NOMO-1 treated with DMSO at 0.1 percent for 48 hours (cell line): ENCODE measurements around the gene SYT15.
"Not testable (repeated sequence)": the region's sequence is repeated elsewhere in the genome, so short reads cannot be mapped to it uniquely, and the experiment has no call there.

Experiments
- DNase-seq: peaks from one replicate; lab custom pipeline; 2025; ENCODE audit not compliant: unreplicated experiment; lab: John Stamatoyannopoulos, UW

SYT15 gene

DNA sequence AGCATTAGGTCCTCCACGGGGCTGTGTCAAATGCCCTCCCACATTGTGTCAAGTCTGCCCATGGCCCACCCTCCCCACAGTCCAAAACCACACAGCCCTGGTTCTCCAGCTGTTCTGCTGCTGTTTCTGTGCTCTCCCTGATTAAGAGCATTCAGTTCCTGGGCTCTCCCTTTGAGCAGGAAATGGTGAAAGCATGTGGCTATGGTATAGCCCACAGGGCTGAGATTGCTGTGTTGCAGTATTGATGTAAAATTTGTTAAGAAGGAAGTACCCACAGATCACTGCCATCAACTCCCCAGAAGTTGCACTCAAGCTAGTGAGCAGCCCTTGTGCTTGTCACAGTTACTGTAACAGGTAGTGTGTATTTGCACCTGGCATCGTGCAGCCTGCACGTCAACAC, 9.3 kb downstream of the SYT15 start:
- DNase-seq = not testable (repeated sequence)

DNA sequence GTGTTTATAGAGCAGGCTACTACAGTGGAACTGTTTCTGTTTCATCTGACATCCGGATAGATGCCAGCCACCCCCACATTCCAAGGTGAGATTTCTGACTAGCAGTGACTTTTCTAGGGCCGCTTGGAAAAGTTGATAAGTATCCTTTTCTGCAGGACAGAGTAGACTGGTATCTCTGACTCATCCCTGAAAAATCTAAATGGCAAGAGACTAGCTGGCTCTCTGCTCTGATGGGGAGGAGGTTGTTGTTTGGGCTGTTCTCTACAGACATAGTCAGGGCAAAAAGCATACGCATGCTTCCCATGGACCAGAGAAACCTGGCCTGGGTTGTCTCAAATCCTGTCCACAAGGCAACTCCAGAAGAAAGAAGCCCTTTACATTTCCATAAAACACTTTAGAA, 10.7 kb downstream of the SYT15 start:
- not testable (repeated sequence) for DNase-seq

DNA sequence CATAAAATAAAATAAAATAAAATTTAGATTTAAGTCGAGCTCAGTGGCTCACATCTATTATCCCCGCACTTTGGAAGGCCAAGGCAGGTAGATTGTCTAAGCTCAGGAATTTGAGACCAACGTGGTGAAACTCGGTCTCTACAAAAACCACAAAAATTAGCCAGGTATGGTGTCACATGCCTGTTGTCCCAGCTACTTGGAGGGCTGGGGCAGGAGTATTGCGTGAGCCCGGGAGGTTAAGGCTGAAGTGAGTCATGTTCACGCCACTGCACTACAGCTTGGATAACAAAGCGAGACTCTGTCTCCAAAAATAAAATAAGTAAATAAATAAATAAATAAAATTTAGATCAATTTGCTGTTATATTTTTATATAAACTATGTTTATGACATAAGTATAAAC, 12.1 kb downstream of the SYT15 start:
- DNase-seq = not testable (repeated sequence)

DNA sequence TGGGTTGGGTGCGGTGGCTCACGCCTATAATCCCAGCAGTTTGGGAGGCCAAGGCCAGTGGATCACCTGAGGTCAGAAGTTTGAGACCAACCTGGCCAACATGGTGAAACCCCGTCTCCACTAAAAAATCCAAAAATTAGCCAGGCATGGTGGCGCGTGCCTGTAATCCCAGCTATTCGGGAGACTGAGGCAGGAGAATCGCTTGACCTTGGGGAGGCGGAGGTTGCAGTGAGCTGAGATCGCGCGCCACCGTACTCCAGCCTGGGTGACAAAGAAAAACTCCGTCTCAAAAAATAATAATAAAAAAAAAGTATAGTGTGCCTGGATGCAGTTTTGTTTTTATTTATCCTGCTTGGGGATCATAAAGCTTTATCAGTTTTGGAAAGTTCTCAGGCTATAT, 14.4 kb downstream of the SYT15 start:
- not testable (repeated sequence) for DNase-seq

DNA sequence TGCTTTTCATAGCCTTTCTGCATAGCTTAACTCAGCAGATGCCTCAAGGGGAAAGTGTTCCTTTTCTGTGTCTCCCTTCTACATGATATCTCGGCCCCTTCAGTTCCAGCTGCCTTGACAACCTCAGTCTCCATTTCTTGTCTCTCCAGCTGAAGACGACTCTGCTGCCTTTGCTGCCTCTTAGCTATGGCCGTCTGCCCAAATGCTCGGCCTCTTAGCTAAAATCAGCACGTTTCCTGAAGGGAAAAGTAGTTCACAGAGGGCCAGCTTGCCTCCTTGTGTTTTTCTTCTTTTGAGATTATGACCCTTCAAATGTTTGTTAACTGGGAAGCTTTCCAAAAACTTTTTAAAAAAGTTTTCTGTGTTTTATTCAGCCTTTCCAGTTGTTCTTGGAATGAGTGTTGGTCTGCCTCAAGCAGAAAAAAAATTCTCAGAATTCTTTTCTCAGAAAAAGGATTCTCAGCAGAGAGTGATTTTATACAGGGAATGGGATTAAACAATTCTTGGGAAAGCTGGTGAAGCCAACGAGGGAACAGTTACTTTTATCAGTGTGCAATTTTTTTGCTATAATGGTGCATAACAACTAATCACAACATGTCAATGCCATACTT, 15.6 kb downstream of the SYT15 start:
- not testable (repeated sequence) for DNase-seq

DNA sequence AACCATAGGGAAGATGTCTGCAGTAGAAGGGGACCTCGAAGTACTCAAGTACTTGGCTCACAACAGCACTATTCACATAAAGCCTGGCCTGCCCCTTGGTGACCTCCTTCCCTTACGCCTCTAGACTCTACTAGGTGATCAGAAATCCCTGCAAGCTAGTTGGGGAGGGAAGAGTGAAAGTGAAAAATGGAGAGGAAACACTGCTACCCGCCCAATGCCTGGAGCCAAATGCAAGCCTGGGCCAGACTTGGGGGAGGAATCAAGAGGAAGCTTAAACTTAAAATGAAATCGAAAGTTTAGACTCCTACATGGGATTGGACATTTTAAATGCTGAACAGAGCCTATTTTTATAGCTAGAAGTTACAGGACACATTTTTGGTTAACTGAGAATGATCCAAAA, 17.6 kb downstream of the SYT15 start:
- not testable (repeated sequence) for DNase-seq

DNA sequence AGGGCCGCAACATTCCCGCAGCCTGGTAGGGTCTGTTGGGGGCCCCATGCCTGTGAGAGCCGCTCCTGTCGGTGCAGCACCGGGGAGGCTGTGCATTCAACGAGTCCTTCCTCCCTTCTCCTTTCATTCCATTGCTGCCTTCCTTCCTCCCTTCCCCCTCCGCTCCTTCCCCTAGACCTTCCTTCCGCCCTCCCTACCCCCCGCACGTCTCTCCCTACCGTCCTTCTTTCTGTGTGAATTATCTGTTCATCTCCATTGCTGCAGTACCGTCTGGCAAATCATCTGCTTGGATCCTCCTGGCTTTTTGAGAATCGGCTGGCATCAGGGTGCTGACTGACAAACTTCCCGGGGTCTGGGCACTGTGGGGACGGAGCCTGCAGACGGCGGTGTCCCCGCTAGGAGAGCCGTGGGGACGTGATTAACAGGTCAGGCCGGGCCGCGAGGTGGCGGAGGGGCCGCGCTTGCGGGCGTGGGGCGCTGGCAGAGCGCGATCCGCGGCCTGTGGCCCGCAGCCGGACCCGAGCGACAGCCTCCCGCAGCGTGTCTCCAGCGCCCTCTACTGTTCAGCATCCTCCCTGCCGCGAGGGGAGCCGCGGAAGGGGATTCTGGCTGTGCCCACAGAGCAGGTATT, 18.8 kb downstream of the SYT15 start:
- not testable (repeated sequence) for DNase-seq

DNA sequence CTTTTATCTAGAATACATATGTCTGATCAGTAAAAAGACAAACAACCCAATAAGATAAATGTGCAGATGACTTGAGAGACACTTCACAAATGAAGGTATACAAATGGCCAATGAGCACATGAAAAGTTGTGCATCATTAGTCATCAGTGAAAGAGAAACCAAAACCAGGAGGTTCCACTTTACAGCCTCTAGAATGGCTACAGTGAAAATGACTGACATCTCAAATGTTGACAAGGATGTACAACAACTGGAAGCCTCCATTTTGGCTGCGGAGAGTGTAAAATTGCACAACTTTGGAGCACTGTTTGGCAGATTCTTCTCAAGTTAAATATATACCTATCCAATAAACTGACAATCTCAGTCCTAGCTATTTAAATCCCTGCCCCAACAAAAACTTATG, 21.6 kb downstream of the SYT15 start:
- DNase-seq = not testable (repeated sequence)

DNA sequence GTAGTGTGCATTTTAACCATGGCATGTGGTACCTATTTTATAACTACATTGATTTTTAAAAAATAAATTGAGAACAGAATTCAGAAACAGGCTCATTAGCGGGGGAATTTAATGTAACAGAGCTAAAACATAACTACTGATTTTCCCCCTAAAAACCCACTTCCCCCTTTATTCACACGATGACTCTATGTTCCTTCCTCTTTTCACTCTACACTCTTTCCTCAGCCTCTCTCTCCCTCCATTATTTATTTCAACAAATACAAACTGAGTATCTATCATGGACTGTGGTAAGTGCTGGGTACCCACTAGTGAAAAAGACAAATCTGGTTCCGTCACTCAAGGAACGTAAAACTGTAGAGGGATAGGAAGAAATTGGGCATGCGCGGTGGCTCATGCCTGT, 36.6 kb downstream of the SYT15 start:
- not testable (repeated sequence) for DNase-seq

DNA sequence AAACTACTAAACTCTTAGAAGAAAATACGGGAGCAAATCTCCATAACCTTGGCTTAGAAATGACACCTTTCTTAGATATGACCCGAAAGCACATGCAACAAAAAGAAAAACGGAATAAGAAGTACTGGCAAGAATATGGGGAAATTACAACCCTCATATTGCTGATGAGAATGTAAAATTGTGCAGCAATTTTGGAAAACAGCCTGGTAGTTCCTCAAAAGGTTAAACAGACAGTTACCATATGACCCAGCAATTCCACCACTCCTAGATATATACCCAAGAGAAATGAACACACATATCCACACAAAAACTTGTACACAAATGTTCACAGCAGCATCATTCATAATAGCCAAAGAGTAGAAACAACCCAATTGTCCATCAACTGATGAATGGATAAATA, 37.3 kb downstream of the SYT15 start:
- not testable (repeated sequence) for DNase-seq

DNA sequence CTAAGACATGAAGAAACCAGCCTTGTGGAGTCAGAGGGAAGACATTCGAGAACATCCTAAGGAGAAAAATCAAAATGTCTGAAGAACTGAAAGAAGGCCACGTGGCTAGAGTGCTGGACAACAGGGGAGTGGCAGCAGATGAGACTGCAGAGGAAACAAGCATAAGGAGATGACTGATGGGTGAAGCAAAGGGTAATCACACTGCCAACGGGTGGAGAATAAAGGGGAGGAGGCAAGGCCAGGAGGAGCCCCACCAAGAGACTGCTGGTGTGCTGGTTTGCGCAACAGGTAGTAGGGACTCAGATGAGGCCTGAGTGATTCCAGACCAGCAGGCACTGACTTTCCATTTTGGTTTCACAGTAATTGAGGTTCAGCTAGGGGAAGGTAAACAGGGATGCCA, 38.2 kb downstream of the SYT15 start:
- DNase-seq = peak; percentile 53

DNA sequence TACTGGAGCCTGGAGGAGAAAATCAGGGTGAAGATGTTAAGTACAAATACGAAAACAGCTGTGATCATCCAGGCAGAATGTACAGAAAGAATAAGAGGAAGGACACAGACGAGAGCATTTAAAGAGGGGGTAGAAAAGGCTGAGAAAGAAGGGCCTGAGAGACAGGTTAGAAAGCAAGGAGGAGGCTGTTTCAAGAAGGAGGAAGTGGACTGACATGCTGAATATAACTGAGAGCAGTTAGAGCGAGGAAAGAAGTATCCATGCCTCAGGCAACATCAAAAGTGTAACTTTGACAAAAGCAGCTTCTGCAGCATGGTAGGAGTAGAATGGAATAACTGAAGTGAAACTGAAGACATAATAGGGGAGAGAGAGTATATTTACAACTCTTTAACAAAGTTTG, 39.0 kb downstream of the SYT15 start:
- not testable (repeated sequence) for DNase-seq

DNA sequence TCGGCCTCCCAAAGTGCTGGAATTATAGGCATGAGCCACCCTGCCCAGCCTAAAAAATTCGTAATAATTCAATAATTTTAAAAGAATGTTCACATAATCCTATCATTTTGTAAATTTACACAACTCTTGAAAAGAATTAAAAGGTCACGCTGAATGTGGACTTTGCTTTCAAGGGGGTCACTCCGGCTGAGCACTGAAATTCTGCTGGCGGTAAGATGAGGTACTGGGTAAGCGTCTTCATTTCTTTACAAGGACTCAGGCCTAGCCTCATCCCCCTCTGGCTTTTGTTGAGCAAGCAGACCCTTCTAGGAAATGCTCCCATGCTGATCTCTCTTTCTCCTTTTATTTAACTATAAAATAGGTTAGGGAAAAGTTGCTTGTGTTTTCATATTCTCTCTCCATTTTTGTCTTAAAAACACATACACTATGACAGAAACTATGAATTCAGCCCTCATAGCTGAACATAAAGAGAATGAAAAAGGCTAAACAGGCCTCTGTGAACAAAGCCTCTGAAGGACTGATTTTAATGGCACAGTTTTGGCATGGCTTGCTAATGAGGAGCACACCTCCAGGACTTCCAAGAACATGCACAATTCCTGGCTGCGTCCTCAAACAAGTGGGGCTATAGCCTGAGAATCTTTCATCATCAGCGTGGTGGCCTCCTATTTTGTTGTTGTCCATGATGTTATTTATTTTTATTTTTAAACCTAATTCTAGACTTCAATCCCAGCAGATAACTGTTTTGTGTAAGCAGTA, 45.1 kb downstream of the SYT15 start:
- DNase-seq = not testable (repeated sequence)

DNA sequence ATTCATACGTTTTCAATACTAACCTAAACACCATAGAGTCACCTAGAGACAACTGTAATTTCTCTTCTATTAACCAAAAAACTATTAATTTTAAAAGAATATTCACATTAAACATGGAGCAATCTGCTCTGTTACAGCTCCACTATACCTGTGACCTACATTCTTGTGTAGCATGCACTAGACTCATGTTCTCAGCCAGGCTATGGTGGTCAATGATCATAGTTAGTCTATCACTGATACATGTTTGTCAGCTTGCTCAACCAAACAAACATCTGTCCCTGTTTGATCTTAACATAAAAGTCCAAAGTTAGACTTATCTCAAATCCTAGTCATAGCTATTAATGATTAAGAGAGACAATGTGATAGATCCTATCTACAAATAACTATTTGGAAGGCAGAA, 50.9 kb downstream of the SYT15 start:
- not testable (repeated sequence) for DNase-seq

DNA sequence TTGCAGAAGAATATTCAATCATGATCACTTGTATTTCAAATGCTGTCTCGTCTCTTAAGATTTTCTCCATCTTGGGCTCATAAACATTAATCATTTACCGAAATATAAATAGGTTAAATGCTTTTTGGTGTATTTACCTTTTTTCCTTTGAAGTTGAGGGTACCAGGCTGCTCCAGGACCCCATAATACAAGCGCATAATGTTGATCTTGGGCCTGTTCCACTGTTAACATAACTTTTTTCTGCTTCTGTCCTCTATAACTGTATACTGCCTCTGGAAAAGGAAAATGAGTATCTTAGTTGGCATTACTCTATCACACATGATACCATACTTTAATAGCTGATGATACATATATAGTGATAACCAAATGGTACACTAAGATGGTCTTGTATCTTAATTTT, 51.9 kb downstream of the SYT15 start:
- DNase-seq = not testable (repeated sequence)

DNA sequence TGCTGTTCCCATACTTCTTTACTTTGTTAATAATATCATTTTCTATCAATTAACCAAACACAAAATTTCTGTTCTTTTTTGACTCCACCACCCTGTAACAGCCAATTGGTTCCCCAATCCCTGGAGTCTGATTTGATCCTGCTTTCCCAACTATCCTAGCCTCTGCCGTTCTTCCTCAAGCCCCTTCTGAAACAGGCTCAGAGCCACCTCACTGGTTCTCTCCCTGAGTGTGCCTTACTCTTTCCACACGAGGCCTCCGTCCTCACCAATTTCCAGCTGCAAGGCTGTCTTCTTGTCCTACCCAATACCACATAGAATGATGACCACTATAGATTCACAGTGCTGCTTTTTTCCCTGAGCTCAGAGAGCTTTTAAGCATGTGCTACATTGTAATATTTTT, 52.8 kb downstream of the SYT15 start:
- DNase-seq = not testable (repeated sequence)

DNA sequence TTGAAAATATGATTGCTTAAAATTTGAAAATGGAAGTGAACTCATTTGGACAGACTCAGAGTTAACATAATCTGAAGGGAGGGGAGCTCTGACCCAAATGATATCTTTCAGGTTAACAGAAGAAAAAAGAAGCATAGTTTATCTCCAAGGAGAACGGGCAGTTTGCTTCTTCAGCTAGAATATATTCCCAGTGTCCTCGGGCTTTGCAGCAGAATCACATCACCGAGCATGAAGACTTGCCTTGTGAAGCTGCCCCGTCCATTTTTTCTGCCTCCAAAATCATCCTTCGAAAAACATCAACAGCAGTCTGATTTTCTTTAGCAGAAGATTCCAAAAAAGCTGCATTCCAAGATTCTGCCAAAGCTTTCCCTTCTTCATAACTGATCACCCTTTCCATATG, 55.8 kb downstream of the SYT15 start:
- DNase-seq = not testable (repeated sequence)

DNA sequence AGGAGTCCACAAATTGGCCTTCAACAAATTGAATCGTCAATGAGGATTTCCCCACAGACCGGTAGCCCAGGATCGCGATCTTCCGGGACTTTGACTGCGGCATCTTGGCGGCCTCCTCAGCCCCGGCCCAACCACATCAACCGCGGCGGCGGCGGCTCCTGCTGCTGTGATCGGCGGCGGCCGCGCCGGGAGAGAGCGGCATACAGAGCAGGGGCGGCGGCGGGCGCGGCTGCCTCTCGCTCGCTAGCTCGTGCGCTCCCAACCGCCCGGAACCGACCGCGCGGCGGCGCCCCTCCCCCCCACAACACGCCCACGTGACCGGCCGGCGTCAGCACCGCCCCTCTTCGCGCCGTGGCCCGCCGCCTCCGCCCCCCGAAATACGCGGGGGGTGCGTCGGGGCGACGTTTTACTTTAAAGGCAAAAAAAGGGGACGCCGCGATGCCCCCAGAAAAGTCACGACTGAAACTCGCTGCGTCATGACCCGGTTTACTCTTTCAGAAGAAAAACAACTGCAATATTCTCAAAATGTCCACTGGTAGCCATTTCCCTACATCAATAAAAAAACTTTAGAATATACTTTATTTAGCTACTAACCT, 56.5 kb downstream of the SYT15 start:
- not testable (repeated sequence) for DNase-seq

DNA sequence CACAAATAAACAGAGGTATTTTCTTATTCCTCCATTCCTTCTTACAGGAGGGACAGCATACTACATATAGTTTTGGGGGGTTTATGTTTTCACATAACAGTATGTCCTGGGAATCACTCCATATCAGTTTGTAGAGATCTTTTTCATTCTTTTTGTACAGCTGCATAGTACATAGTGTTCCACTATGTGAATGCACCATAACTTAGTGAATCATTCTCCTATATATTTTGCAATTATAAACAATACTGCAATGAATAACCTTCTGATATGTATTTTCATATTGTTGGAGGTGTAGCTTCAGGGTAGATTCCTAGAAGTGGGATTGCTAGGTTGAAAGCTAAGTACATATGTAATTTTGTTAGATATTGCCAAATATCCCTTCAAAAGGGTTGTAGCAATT, 61.1 kb downstream of the SYT15 start:
- DNase-seq = not testable (repeated sequence)
